ENCODE data around the gene ILF2. TPM values are rescaled to one million over a fixed set of nuclear protein-coding genes. Genes with fewer than 3 reads are reported as not detected.

ILF2 gene
- total RNA-seq, 1 experiment from 2014 or later: 221 TPM

GRCh38 chr1:153649863-153650235 is 20.9 kb downstream of the ILF2 start:
- no TSS peak for BruUV-seq (replicated peaks)
- peak; percentile 42 for ATAC-seq
- ChIA-PET CTCF (no interaction called here), POLR2A (interaction anchor here (1.0 kb wide), 1 partner anchor 16 kb away, joined by 3 read pairs; the partner anchor contains the start of gene CHTOP)
- DNase-seq (ENCODE audit: low read depth, low spot score): no peak
- intact Hi-C loops (cut with micrococcal nuclease; ENCODE audit: unreplicated experiment): loop anchor here (10.0 kb wide), 1 partner anchor 75 kb away; no protein-coding TSS in a partner anchor
- Histone ChIP-seq H3K36me3 (ENCODE audit: control insufficient read depth, insufficient read depth, low read length) (peaks cover 8% of the 10 kb centered on the region; the same call in 1 of the 2 replicates), H3K4me1 (ENCODE audit: control insufficient read depth, insufficient read depth, low read length) (no peaks in the 10 kb centered on the region), H3K27me3 (ENCODE audit: control insufficient read depth, insufficient read depth, low read length) (no peaks in the 10 kb centered on the region), H3K9me3 (ENCODE audit: control insufficient read depth, insufficient read depth, low read depth, low read length) (no peaks in the 10 kb centered on the region), H3K4me3 (ENCODE audit: low read depth in 2 of 2, low read length in 2 of 2) (no peak overlapping the region), H3K27ac (ENCODE audit: low read length) (no peak overlapping the region)
- in situ Hi-C loops (cut with HindIII; ENCODE audit: low pct_unique_long_range_greater_than_20kb, low sequenced_read_pairs): no loop called here
- TF ChIP-seq REST (IDR thresholded peaks at IDR 0.05; ENCODE audit: insufficient read depth in 1 of 2, low read depth in 2 of 2, low read length in 1 of 2) (no peak), CTCF (IDR thresholded peaks at IDR 0.05) (no peak), SIN3A (IDR thresholded peaks at IDR 0.05; ENCODE audit: borderline replicate concordance, insufficient read depth, low read depth, low read length) (no peak), POLR2AphosphoS5 (IDR thresholded peaks at IDR 0.05; ENCODE audit: low read depth, low read length) (no peak), TCF7L2 (IDR thresholded peaks at IDR 0.05; ENCODE audit: low read depth, low read length) (no peak)

DNA sequence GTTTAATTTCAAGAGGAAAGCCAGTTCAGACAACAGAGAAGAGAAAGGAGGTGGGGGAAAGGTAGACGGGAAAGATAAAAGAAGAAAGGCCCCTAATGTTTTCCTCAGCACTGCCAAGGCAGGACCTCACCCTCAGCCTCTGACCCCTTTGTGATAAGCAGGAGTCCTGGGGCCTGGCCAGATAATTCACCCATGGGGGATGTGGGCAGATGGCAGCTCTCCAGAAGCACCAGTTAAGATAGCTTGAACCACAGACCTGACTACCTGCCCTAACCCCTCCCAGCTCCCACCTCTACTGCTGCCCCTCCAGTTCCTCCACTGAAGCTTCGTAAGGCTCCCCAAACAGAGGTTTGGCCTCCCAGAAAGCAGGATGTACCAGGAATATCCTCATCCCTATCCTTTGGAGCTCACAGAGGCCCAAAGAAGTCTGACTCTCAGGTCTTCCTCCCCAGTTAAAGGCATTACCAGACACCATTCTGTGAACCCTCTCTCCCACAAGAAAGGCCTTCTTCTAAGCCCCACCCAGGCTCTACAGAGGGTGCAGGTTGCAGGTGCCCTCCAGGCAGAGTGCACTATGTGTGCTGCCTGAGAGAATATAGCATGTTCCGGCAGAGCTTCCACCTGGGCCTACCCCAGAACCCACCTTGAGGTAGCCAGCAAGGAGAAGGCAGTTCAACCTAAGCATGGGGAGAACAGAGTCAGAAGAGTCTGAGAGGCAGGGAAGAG is 21.5 kb downstream of the ILF2 start:
- ATAC-seq: peak; percentile 20
- in situ Hi-C loops (cut with HindIII; ENCODE audit: low pct_unique_long_range_greater_than_20kb, low sequenced_read_pairs): no loop called here
- POLR2A ChIA-PET: interaction anchor here (1.0 kb wide), 1 partner anchor 15 kb away, joined by 3 read pairs; the partner anchor contains the start of gene CHTOP

More for the DNA sequence above, 21.5 kb downstream of the ILF2 start:
- Histone ChIP-seq H3K27ac (ENCODE audit: low read length) (no peak overlapping the region), H3K9me3 (ENCODE audit: control insufficient read depth, insufficient read depth, low read depth, low read length) (no peaks in the 10 kb centered on the region), H3K4me3 (ENCODE audit: low read depth in 2 of 2, low read length in 2 of 2) (no peak overlapping the region), H3K27me3 (ENCODE audit: control insufficient read depth, insufficient read depth, low read length) (no peaks in the 10 kb centered on the region), H3K36me3 (ENCODE audit: control insufficient read depth, insufficient read depth, low read length) (peaks cover 13% of the 10 kb centered on the region), H3K4me1 (ENCODE audit: control insufficient read depth, insufficient read depth, low read length) (no peaks in the 10 kb centered on the region)
- intact Hi-C loops (cut with micrococcal nuclease; ENCODE audit: unreplicated experiment): no loop called here
- no peak for DNase-seq (ENCODE audit: low read depth, low spot score)
- CTCF ChIA-PET: interaction anchor here (0.6 kb wide), 1 partner anchor 64 kb away, joined by 3 read pairs; no protein-coding TSS in a partner anchor
- BruUV-seq (replicated peaks): no TSS peak
- TF ChIP-seq POLR2AphosphoS5 (IDR thresholded peaks at IDR 0.05; ENCODE audit: low read depth, low read length): no peak
- no peak for TF ChIP-seq SIN3A (IDR thresholded peaks at IDR 0.05; ENCODE audit: borderline replicate concordance, insufficient read depth, low read depth, low read length)
- TF ChIP-seq TCF7L2 (IDR thresholded peaks at IDR 0.05; ENCODE audit: low read depth, low read length): no peak
- TF ChIP-seq REST (IDR thresholded peaks at IDR 0.05; ENCODE audit: insufficient read depth in 1 of 2, low read depth in 2 of 2, low read length in 1 of 2): no peak
- no peak for TF ChIP-seq CTCF (IDR thresholded peaks at IDR 0.05)

All from Panc1 (cell line).